A549 treated with Hydrocortisone at 1 μM for 4 hours (cell line): Measurements from ENCODE around the gene FOXG1. TPM values are rescaled to one million over a fixed set of nuclear protein-coding genes. Genes with fewer than 3 reads are reported as not detected.

Source experiments
- total RNA-seq: library from RNA; stranded (reverse); fragments of 200-300 nt; extraction: Qiagen RNA extraction; gene quantifications from 5 replicates; pipeline ENCODE4 v1.2.3, GENCODE V29; 2022

Gene FOXG1
- 0.13 to 0.22 TPM (median 0.18 TPM) in 5 replicates for total RNA-seq

DNA sequence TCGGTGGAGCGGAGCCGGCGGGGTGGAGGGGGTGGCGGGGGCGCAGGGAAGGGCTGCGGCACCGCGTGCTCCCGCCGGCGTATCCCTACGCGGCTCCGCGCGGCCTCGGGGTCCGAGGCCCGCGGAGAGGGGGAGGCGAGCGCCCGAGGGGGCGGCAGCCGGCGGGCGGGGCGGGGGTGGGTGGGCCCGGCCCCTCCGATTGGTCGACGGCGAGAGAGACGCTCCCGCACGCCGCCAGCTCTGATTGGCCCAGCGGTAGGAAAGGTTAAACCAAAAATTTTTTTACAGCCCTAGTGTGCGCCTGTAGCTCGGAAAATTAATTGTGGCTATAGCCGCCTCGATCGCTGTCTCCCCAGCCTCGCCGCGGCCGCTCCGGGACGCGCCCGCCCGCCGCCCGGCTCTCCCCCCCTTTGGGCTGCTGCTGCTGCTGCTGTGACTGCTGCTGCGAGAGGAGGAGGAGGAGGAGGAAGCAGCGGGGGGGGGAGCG is at the start of gene FOXG1:
TSS of gene FOXG1 (plus strand) at position 319 of the 487 bp plus-strand sequence. CDS start 493 bp downstream, outside the sequence.

